ENCODE results near the gene AUTS2. TPM values are rescaled to one million over a fixed set of nuclear protein-coding genes. Genes with fewer than 3 reads are reported as not detected.

AUTS2 gene
- total RNA-seq, 1 experiment from 2014 or later, result 256 TPM

DNA sequence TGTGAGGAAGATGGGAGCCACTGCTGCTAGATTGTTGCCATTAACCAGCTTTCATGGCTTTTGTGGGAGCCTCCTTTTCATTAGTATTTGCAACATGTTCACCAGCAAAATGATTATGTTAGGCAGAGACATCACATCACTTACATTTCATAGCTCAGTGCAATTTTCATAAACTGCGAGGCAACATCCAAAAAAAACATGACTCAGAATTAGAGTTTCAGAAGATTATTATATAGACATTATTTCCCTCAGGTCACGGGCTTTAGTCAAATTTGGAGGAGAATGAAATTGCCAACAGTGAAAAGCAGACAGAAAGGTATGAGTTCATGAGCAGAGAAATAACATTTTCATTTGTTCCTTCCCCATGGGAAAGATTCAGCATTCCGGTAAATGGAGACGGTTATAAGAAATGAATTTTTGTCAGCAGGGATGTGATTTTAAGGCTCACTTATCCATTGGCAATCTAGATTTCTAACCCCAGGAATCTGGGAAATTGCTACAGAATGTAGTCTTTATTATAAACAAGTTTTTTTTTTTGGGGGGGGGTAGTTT lies 573.2 kb downstream of the AUTS2 start:
- no peaks in the 10 kb centered on the region for H3K79me1 ChIP-seq (ENCODE audit: insufficient read depth, low read depth, low read length, poor library complexity, severe bottlenecking)
- H2BK12ac ChIP-seq (ENCODE audit: insufficient read length, low read depth, low read length), result no peak overlapping the region
- no peak overlapping the region for H3K4ac ChIP-seq (ENCODE audit: low read depth, low read length)
- H3K23me2 ChIP-seq (ENCODE audit: insufficient read length, low read depth, low read length, poor library complexity, severe bottlenecking), result no peaks in the 10 kb centered on the region
- H3K4me2 ChIP-seq (ENCODE audit: insufficient read depth, insufficient read length, low read length), result no peak overlapping the region
- H4K91ac ChIP-seq (ENCODE audit: insufficient read length, low read depth, low read length), result no peak overlapping the region
- H3K14ac ChIP-seq (ENCODE audit: insufficient read depth, low read length), result no peak overlapping the region
- no peak for DNase-seq
- Mint-ChIP-seq H3K4me1 (peaks cover 10 to 13% of the 10 kb centered on the region in 2 experiments), H3K27ac (no peak overlapping the region), H3K9me3 (peaks cover 0 to 8% of the 10 kb centered on the region in 2 experiments; a peak in 3 of 5 replicates), H3K36me3 (ENCODE audit: insufficient read depth in 1 of 3, low read depth in 3 of 3) (no peaks in the 10 kb centered on the region; a peak in 1 of 7 replicates), H3K27me3 (ENCODE audit: low read depth) (no peaks in the 10 kb centered on the region), H3K4me3 (no peak overlapping the region)
- H2BK15ac ChIP-seq (ENCODE audit: low read depth, low read length), result no peak overlapping the region
- H3K9ac ChIP-seq (ENCODE audit: extremely low read depth, insufficient read length, low read length), result no peak overlapping the region
- H4K5ac ChIP-seq (ENCODE audit: insufficient read length, low read depth, low read length), result no peak overlapping the region
- H3T11ph ChIP-seq (ENCODE audit: low read length), result no peak overlapping the region
- no peak overlapping the region for H4K8ac ChIP-seq (replicated peaks; ENCODE audit: insufficient read length, low read depth, low read length)
- no peak overlapping the region for H3K23ac ChIP-seq (ENCODE audit: insufficient read length, low read depth, low read length)
- H4K20me1 ChIP-seq (ENCODE audit: control insufficient read depth, insufficient read depth, insufficient read length), result no peaks in the 10 kb centered on the region
- no peaks in the 10 kb centered on the region for H3K27me3 ChIP-seq (ENCODE audit: insufficient read depth, low read length)
- H3K9me3 ChIP-seq (ENCODE audit: control insufficient read depth, low read depth, low read length), result no peaks in the 10 kb centered on the region
- no peak overlapping the region for H3K56ac ChIP-seq (ENCODE audit: insufficient read length, low read depth, low read length)
- H2AK5ac ChIP-seq (ENCODE audit: insufficient read length, low read length), result no peak overlapping the region
- H3K79me2 ChIP-seq (ENCODE audit: insufficient read depth, low read length), result no peaks in the 10 kb centered on the region
- no CpG with 5 or more reads among the region's 4 CpGs for WGBS (ENCODE audit: extremely low coverage, insufficient read length, low lambda C conversion rate)
- H2AFZ ChIP-seq (ENCODE audit: low read length), result no peak overlapping the region
- H3K18ac ChIP-seq (ENCODE audit: insufficient read length, low read depth, low read length), result no peak overlapping the region
- H2BK5ac ChIP-seq (ENCODE audit: insufficient read length, low read length), result no peak overlapping the region
- no peak overlapping the region for H2BK120ac ChIP-seq (ENCODE audit: low read depth, low read length, poor library complexity, severe bottlenecking)
- no peak overlapping the region for H3K27ac ChIP-seq (ENCODE audit: insufficient read length, low read depth, low read length)
- TF ChIP-seq, protein P1, sequence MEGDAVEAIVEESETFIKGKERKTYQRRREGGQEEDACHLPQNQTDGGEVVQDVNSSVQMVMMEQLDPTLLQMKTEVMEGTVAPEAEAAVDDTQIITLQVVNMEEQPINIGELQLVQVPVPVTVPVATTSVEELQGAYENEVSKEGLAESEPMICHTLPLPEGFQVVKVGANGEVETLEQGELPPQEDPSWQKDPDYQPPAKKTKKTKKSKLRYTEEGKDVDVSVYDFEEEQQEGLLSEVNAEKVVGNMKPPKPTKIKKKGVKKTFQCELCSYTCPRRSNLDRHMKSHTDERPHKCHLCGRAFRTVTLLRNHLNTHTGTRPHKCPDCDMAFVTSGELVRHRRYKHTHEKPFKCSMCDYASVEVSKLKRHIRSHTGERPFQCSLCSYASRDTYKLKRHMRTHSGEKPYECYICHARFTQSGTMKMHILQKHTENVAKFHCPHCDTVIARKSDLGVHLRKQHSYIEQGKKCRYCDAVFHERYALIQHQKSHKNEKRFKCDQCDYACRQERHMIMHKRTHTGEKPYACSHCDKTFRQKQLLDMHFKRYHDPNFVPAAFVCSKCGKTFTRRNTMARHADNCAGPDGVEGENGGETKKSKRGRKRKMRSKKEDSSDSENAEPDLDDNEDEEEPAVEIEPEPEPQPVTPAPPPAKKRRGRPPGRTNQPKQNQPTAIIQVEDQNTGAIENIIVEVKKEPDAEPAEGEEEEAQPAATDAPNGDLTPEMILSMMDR (conservative IDR thresholded peaks at IDR 0.05), result no peak
- H2BK20ac ChIP-seq (ENCODE audit: low read depth, low read length, poor library complexity, severe bottlenecking), result no peak overlapping the region
- H3K4me1 ChIP-seq (ENCODE audit: insufficient read depth, low read length), result no peaks in the 10 kb centered on the region; the same call in 1 of the 2 replicates

Measured in H9 (cell line).